Transverse colon (tissue), 4 donors: ENCODE results near the gene SVIL.

ENCODE experiments used
- EP300 ChIP-seq: sonication (generic); formaldehyde crosslinking; IDR thresholded peaks from one replicate; pipeline ENCODE4 v1.6.1; 2017; ENCODE audit warnings: antibody characterized with exemption, low read depth
- POLR2A ChIP-seq: fragments of 450-650 bp; IDR thresholded peaks from one replicate; pipeline ENCODE4 v1.6.1; 2016; ENCODE audit warnings: antibody characterized with exemption, mild to moderate bottlenecking, moderate library complexity
- POLR2AphosphoS5 ChIP-seq, 3 donors: sonication (generic); formaldehyde crosslinking; IDR thresholded peaks; one replicate each; pipeline ENCODE4 v1.6.1; 2016; ENCODE audit warnings: antibody characterized with exemption in 3 of 3
- TF ChIP-seq, protein P1 (sequence below), 5 experiments: fragments of 200-600 bp in 3 of 5; fragments of 450-650 bp in 2 of 5; sonication (generic) in 3 of 5; IDR thresholded peaks; 1 replicate in 2 of 5; 2 replicates in 3 of 5; pipeline ENCODE4 v1.5.1; 2016 to 2017; ENCODE audit warnings: antibody characterized with exemption in 5 of 5, inconsistent platforms in 3 of 5, mild to moderate bottlenecking in 2 of 5, moderate library complexity in 1 of 5

DNA sequence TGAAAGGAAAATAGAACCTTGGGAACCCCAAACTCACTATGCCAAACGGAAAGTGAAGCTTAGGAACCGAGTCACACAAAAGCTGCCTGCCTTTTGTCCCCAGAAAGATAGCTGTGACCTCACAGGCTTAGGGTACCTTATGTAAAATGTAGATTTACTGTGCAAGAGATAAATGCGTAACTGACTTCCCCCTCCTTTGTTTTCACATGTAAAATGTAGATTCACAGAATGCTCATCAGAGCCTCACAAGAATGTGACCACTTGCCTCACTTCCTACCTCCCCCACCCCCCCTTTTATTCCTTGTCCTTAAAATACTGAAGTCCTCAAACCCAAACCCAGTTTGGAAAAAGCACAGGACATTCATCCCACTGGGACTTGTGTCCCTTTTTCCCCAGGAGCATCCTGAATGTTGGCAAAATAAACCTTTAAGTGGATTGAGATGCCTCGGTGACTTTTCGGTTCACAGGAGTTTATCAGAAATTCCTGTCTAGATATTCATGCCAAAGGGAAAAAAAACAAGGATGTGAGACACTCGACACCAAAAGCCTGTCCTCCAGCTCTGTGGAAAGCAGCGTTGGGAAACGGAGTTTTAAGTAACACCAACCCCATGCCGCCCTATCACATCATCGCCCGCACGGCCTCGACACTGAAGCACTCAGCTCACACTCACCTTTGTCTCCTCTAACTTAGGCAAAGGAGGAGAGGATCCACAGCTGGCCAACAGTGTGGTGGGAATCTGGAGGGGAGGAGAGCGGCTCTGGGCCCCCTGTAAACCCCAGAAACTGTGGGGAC is 45.9 kb downstream of the SVIL start:
- TF ChIP-seq, protein P1, sequence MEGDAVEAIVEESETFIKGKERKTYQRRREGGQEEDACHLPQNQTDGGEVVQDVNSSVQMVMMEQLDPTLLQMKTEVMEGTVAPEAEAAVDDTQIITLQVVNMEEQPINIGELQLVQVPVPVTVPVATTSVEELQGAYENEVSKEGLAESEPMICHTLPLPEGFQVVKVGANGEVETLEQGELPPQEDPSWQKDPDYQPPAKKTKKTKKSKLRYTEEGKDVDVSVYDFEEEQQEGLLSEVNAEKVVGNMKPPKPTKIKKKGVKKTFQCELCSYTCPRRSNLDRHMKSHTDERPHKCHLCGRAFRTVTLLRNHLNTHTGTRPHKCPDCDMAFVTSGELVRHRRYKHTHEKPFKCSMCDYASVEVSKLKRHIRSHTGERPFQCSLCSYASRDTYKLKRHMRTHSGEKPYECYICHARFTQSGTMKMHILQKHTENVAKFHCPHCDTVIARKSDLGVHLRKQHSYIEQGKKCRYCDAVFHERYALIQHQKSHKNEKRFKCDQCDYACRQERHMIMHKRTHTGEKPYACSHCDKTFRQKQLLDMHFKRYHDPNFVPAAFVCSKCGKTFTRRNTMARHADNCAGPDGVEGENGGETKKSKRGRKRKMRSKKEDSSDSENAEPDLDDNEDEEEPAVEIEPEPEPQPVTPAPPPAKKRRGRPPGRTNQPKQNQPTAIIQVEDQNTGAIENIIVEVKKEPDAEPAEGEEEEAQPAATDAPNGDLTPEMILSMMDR (IDR thresholded peaks at IDR 0.05) = no peak
- TF ChIP-seq POLR2A = no peak
- TF ChIP-seq POLR2AphosphoS5 (IDR thresholded peaks at IDR 0.05) = no peak
- TF ChIP-seq EP300 = no peak
